ENCODE results near the gene UXS1.
"Not testable (repeated sequence)": the region's sequence is repeated elsewhere in the genome, so short reads cannot be mapped to it uniquely, and the experiment has no call there.

UXS1 gene

DNA sequence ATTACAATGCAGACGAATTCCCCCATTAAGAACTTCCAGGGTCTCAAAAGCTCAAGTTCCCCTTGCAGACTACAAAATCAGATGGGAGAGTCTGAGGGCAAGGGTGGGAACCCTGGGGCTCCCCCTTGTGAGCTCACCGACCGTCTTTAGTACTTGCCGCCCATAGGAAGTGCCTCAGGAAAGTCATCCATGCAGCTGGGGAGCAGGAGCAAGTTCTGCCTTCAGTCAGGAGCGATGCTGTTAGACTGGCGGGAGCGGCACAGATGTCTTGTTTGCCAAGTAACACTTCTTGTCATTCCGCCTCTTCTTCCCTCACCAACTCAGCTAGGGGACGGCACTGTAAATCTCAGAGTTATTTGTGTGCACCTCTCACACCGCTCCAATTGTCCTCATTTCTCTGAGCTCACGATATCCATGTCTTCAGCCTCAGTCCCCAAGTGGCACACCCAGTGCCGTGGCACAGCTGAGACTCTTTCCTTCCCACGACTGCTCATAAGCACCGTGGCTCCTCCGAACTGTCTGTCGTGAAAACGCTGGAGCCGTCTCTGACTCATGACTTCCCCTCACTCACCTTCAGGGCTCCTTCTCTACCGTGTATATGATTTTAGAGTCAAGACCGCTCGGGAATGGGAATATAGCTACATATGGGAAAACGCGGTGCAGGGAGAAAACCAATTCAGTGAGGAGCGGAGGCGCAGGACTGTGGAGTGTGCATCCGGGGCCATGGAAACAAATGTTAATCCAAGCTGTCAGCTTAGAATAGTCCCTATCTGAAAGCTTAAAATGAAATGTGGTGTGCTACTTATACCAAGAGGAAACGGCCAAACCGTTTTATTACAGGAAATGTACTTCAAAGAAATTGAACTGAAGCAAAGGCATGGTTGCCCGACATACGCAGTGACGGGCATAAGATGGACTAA is 34.0 kb downstream of the UXS1 start:
- no peak for DNase-seq

DNA sequence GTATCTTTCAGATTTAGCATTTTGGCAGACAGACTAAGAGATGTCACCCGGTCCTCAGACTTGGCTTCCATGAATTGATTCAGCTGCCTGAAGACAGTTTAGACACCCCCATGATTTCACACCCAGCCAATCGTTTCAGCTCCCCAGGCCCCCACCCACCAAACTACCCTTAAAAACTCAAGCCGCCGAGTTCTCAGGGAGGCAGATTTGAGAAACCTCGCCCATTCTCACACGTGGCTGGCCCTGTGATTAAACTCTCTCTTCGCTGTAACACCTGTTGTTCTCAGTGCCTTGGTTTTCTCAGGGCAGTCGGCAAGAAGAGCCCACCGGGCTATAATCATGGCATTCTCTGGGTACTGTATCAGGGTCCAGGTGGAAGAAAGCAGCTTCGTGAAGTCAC is 35.2 kb downstream of the UXS1 start:
- no peak for DNase-seq

DNA sequence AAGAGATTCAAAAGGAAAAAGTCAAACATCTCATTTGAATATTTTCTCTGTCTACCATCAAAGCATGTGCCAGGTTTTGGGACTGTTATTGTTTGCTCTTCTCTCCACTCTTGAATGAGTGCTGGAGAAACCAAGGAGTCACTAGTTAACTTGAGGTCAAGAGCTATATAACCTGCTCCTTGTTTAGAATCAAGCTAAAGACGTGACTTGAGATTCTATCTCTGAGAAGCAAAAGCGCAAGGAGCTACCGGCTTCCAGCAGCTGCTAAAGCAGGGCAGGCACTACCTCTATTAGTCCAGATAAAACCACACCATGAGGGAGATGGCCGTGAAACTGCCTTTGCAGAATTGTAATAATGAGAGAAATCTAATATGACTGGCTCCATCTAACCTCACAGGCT is 36.0 kb downstream of the UXS1 start:
- no peak for DNase-seq

DNA sequence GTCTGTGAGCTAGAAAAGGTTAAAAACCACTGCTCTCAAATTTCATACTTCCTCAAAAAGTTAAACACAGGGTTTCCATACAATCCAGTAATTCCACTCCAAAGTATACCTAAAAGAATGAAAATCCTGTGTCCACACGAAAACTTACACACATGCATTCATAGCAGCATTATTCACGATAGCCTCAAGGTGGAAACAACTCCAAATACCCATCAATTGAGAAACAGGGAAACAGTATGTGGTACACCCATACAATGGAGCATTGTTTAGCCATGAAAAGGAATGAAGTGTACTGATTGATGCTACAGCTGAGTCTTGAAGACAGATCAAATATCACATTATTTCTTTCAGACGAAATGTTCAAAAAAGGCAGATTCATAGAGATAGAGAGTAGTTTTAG is 36.7 kb downstream of the UXS1 start:
- no peak for DNase-seq

DNA sequence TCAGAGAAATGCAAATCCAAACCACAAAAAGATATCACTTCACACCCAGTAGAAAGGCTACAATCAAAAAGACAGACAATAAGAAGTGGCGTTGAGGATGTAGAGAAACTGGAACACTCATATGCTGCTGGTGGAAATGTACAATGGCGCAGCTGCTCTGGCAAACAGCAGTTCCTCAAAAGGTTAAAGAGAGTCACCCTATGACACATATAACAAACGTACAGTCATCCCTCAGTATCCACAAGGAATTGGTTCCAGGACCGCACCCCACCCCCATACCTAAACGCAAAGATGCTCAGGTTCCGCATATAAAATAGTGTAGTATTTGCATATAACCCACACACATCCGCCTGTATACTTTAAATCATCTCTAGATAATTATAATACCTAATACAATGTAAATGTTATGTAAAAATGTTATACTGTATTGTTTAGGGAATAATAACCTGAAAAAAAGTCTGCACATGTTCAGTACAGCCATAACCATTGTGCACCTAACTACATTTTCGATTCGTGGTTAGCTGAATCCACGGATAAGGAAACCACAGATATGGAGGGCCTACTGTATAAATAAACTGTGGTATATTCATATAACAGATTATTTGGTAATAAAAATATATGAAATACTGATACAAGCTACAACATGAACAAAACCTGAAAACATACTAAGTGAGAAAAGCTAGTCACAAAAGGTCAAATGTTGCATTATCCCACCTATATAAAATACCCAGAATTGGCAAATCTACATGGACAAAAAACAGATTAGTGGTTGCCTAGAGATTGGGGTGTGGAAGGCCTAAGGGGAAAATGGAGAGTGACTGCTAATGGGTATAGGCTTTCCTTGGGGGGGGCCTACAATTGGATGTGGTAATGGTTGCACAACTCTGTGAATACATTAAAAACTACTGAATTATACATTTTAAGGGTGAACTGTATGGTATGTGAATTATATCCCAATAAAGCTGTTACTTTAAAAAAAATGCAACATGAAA is 37.5 kb downstream of the UXS1 start:
- no peak for DNase-seq

DNA sequence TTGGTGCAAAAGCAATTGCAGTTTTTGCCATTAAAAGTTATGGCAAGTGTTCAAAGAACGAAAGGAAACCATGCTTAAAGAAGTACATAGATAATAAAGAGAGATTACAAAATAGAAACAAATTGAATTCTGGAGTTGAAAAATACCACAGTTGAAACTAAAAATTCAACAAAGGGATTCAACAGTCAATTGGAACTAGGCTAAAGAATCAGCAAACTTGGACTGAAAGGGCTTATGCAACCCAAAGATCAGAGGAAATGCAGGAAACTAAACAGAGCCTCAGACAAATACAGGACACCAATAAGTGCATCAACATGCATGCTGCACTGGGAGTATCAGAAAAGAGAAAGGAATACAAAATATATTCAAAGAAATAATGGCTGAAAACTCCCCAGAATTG is 40.3 kb downstream of the UXS1 start:
- no peak for DNase-seq

DNA sequence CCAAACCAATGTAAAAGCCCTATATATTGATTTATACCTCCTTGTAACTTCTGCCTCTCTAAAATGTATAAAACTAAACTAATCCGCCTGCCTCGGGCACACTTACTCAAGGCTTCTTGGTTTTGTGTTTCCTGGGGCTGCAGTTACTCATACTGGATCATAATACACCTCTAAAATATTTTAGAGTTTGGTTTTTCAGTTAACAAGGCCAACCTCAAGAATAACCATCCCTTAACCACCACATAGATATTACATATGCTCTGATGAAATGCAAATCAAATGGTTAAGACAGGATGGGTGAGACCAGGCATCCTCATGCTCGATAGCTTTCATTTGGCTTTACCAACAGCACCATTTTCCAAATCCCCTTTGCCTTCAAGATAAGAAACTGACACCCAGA is 46.4 kb downstream of the UXS1 start:
- DNase-seq: no peak

DNA sequence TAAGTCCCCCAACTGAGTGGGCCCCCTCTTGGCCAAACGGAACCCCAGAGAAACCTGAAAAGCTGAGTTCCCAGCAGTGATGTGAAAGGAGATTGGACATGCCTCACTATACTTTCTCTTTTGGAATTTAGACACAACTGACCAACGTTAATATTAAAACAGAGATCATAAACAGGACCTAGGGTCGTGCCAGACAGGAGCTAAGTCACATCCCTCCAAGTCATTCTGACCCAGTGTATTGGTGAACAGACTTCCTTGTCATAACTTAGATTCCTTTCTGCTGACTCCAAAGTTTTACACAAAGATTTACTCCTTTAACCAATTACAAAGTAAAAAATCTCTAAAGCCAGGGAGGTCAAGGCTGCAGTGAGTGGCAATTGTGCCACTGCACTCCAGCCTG is 46.9 kb downstream of the UXS1 start:
- peak; percentile 83 for DNase-seq

DNA sequence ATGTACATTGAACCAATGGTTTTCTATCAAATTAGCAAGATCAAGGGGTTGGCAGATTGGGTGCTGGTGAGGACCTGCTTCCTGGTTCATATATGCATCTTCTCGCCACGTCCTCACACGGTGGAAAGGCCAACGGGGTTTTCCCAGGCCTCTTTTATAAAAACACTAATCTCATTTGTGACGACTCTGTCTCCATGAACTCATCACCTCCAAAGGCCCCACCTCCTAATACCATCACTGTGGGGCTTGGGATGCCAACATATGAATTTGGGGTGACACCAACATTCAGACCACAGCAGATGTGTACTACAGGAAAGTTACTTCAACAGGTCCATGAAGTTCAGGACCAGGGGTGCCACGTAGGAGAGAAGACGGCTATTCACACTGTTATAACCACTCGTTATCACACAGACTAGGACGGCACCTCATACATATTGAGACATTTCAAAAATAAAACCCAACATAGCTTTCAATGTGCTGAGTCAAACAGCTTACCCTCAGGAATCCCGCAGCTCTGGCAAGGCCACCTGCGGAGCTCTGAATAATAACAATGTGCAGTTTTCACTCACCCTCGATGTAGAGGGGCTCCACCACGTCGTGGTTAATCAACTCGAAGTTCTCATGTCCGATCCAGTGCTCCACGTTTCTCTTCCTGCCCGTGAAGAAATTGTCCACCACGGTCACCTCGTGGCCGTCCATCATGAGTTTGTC is 49.3 kb downstream of the UXS1 start:
- DNase-seq: no peak

DNA sequence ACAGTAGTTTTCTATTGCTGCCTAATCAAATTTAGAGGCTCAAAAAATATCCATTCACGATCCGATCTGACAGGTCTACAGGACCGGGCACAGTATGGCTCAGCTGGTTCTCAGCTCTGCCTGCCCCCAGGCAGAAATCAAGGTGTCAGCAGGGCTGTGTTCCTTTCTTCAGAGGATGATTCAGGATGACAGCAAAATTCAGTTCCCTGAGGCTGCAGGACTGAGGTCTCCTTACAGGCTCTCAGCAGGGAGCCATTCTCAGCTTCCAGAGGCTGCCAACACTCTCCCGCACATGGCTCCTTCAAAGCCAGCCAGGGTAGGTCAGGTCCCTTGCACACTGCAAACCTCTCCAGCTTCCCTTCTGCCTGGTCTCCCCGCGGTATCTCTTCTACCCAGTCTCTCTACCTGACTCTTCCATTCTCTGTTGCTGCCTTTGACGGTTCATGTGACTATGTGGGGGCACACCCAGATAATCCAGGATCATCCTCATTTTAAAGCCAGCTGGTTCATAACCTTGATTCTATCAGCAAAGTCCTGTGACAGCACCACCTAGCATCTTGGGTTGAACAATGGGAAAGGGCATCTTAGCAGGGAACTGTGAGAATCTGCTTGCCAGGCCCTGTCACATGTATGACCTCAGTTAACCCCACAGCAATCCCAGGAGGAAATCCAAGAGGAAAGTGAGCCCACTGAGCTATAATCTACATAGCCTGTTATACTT is 50.4 kb downstream of the UXS1 start:
- no peak for DNase-seq

DNA sequence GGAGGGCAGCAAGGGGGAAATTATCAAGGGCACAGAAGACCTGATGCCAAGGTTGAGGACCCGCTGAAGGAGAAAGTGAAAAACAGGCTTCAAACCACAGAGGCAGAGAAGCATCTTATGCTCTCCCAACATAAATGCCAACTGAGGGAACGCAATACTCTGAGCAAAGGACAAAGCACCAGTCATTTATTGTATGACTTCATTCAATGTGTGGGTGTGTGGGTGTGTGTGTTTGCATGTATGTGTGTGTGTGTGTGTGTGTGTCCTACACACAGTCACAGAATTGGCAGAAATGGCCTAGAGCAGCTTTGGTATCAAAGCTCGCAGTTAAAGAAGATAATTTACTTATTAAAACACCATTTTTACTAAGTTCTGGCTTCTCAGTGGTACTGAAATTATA is 51.4 kb downstream of the UXS1 start:
- DNase-seq: no peak

DNA sequence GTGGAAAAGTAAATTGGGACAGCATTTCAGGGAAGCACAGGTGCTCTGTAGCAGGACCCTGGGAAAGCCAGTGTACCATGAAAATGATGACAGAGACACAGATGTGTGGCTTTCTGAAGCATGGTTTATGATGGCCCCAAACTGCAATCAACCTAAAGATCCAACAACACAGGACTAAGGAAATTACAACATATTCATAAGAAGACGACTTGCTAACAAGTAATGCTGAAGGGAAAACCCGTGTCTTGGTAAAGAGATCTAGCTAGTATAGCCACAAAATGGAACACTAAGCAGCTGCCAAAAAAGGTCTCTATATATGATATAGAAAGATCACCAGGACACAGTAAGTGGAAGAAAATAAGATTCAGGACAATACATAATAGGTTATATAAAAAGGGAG is 53.2 kb downstream of the UXS1 start:
- DNase-seq: no peak

DNA sequence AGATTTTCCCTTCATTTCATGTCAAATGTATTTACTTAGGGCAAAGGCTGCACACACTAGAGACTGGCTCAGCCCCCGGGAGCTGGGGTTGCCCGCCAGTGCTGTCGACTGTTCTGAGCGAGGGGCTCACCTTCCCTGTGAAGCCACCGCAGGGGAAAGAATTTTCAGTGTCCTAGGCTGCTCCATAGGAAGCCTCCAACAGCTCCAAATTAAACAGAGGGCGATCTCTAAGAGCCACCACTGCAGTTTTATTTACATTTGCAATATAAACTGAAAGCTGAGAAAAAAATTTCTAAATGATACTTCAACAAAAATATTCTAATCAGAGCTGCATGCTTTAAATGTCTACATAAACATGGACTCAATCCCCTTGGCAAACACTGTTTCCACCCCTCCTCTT is 54.0 kb downstream of the UXS1 start:
- DNase-seq: no peak

DNA sequence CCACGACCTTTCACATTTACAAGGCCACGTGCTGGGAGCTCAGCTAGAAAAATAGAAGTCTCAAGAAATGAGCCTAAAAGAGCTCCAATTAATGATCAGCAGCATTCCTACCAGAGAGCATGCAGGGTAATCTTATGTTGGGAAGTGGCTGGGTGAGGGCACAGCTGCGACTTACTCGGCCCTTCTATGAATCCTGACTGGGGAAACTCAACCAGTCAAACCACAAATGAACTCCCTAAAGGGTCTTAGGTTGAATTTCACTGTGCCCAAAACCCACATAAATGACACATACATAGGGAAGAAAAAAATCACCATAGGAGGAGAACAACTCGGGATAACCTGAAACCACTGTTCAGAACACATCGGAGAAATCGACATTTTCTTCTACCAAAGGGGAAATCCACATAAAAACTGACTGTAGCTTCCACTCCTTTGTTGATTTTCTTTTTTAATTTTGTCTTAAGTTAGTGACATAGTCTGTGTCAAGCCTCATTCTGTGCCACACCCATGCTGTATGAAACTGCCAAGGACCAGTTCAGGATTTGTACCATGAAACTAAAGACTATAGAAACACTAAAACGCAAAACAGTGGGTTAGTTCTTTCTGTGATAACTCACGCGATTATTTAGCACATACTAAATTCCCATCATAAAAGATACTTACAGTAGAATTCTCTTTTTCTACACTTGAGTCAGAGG is 54.7 kb downstream of the UXS1 start:
- no peak for DNase-seq

DNA sequence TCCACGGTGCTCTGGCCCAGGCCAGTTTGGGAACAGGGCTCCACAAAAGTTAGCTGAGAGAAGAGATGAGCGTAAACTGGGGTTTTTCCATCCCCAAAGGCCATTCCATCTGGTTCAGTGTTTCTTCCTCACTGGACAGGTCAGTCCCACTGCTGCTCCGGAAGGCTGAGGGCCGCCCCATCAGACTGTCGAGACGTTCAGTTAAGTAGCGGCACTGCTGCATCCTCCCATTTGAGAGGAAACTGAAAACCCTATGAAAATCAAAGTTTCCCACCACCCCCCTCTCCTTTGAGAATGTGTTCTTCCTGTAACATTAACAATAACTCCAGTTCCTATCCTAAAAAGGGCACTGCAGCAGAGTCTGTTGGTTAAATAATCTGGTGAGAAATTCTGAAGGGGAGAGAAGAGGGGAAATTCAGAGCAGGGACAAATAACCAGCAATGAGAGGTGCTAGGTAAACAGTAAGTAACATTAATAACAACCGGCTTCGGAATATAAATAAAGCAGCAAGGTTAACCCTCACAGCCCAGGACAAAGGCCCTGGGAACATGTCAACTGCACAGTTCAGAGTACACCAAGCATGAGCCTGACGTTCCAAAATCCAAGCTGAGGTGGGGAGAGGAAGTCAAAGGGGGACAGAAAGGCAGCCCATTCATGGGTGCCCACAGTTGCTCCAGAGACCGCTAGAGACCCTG is 55.4 kb downstream of the UXS1 start:
- no peak for DNase-seq

DNA sequence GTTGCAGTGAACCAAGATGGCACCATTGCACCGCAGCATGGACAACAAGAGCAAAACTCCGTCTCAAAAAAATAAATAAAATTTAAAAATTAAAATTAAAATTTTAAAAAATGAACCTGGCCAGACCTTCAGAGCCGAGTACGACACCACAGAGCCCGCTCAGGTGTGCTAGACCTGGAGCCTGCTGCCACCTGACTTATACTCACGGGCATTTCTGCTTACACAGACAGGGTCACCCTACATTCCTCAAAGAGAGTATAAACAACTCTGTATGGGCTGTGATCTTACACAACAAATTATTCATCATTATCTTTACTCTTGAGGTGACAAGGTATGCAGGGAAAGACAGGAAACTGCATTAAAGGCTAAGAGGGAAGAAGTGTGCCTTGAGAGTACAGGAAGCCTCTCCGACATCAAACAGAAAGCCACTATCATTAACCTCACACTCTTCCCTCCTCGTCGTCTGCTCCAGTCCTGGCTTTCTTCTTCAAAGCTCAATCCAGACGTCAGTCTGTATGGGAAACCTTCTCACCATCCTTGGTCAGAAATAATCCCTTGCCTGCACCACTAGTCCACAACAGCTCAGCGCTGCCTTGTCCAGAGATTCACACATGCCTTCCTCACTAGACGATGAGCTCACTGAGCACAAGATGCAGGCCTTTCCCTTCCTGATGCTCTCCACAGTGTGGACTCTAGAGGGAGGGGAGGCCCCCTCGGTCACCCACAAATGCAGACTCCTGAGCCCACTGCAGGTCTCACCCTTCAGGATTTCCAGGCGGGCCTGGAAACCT is 56.2 kb downstream of the UXS1 start:
- no peak for DNase-seq

DNA sequence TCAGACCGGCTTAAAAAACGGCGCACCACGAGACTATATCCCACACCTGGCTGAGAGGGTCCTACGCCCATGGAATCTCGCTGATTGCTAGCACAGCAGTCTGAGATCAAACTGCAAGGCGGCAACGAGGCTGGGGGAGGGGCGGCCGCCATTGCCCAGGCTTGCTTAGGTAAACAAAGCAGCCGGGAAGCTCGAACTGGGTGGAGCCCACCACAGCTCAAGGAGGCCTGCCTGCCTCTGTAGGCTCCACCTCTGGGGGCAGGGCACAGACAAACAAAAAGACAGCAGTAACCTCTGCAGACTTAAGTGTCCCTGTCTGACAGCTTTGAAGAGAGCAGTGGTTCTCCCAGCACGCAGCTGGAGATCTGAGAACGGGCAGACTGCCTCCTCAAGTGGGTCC is 62.9 kb downstream of the UXS1 start:
- not testable (repeated sequence) for DNase-seq

DNA sequence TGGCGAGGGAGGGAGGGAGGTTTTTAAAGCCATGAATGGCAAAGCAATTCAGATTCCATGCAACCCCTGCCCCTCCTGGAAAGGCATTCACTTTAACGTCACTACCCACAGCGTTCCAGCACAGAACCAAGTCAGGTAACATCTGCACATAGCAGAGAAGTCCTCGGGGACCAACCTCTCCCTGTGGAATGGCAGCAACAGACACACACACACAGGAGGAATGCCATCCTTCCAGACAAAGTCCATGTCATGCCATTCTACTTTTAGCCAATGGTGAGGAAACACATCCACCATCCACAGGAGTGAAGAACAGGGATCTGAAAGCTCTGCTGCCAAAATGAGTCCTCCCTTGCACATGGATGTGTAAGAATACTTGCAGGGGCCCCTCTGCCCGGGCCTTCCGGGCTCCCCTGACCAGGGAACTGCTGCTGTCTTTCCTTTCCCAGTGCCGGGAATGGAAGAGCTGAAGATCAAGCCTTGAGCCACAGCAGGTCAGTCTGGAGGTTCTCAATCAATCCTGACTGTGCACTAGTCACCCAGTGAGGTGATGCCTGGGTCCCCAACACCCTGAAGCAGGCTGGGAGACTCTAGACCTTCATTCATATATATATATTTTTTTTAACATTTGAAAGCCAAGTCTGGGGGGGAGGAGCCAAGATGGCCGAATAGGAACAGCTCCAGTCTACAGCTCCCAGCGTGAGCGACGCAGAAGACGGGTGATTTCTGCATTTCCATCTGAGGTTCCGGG is 63.7 kb downstream of the UXS1 start:
- DNase-seq: no peak

DNA sequence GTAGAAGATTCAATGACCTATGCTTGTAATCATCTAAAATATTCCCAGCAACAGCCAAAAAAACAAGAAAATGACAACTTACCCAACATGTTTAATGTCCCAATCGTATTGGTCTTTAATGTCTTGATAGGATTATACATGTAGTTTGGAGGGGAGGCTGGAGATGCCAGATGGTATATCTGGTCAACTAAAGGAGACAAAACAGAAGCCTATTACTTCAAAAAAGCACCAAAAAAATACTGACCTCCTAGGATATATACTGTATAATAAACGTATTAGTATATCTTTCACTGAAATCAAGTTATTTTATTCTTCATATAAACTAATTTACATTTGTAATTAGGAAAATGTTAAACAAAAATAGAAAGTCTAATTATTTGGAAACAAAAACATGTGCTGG is 64.5 kb downstream of the UXS1 start:
- no peak for DNase-seq

Measured in fibroblast of skin of back (primary cell).